IMR-90 (cell line): ENCODE measurements around the gene KIAA0825. TPM values are rescaled to one million over a fixed set of nuclear protein-coding genes. Genes with fewer than 3 reads are reported as not detected.

Source experiments
- ATAC-seq: fragments of 200-7000 bp; cut with Tn5 transposase; 2 replicates; pipeline ENCODE4 v1.9.1; 2020; ENCODE audit warnings: low read depth, mild to moderate bottlenecking, moderate library complexity
- BruUV-seq: library from RNA; stranded (reverse); fragments of 400-500 nt; replicated peaks from 2 replicates; lab custom pipeline; 2021; lab: Mats Ljungman, UMichigan
- CTCF ChIA-PET: fragments of 300-600 bp; formaldehyde crosslinking; extraction: SDS; loops from one replicate; lab custom pipeline; 2021; ENCODE audit warnings: antibody characterized with exemption; lab: Yijun Ruan, JAX
- POLR2A ChIA-PET: fragments of 300-600 bp; sonication (Branson Sonifier 250); formaldehyde crosslinking; loops from one replicate; lab custom pipeline; 2022; ENCODE audit warnings: antibody characterized with exemption; ENCODE audit not compliant: unreplicated experiment; lab: Charles Lee
- DNase-seq: peaks from one replicate; pipeline ENCODE4 v3.0.0; 2013
- H2AFZ ChIP-seq: replicated peaks from 2 replicates; pipeline ENCODE3; 2013; ENCODE audit warnings: low read length, mild to moderate bottlenecking; ENCODE audit not compliant: poor library complexity
- H2AK5ac ChIP-seq: 2 replicates; pipeline ENCODE4 v1.6.1; 2013; ENCODE audit warnings: low read depth, low read length, inconsistent platforms
- H2AK9ac ChIP-seq: replicated peaks from 2 replicates; pipeline ENCODE3; 2013; ENCODE audit warnings: mild to moderate bottlenecking, low read depth, low read length, moderate library complexity; ENCODE audit not compliant: poor library complexity
- H2BK120ac ChIP-seq: 2 replicates; pipeline ENCODE4 v1.6.1; 2013; ENCODE audit warnings: low read depth, low read length, inconsistent platforms
- H2BK15ac ChIP-seq: 3 replicates; pipeline ENCODE4 v1.6.1; 2013; ENCODE audit warnings: low read depth, low read length, inconsistent platforms
- H2BK20ac ChIP-seq: 2 replicates; pipeline ENCODE4 v1.6.1; 2013; ENCODE audit warnings: low read depth, mild to moderate bottlenecking, inconsistent platforms, low read length, moderate library complexity
- H2BK5ac ChIP-seq: 2 replicates; pipeline ENCODE4 v1.6.1; 2013; ENCODE audit warnings: mild to moderate bottlenecking, low read depth, low read length, inconsistent platforms; ENCODE audit not compliant: poor library complexity, severe bottlenecking
- H3K14ac ChIP-seq: replicated peaks from 2 replicates; pipeline ENCODE4 v1.6.1; 2013; ENCODE audit warnings: low read depth, low read length, inconsistent platforms
- H3K18ac ChIP-seq: 2 replicates; pipeline ENCODE4 v1.6.1; 2013; ENCODE audit warnings: low read depth, low read length, control low read depth
- H3K23ac ChIP-seq: 2 replicates; pipeline ENCODE4 v1.6.1; 2013; ENCODE audit warnings: low read depth, low read length, inconsistent platforms
- H3K27ac ChIP-seq: 2 replicates; pipeline ENCODE4 v1.5.1; 2013; ENCODE audit warnings: mild to moderate bottlenecking, control low read depth, low read length; ENCODE audit not compliant: insufficient read depth
- H3K27me3 ChIP-seq: 2 replicates; pipeline ENCODE4 v1.6.1; 2013; ENCODE audit warnings: low read length; ENCODE audit not compliant: control insufficient read depth, insufficient read depth
- H3K36me3 ChIP-seq: 2 replicates; pipeline ENCODE4 v1.6.1; 2013; ENCODE audit warnings: low read length, mixed read lengths; ENCODE audit not compliant: control insufficient read depth, insufficient read depth
- H3K4ac ChIP-seq: 2 replicates; pipeline ENCODE4 v1.6.1; 2013; ENCODE audit warnings: low read depth, low read length, inconsistent platforms
- H3K4me1 ChIP-seq: 2 replicates; pipeline ENCODE4 v1.6.1; 2013; ENCODE audit warnings: low read length, mixed read lengths; ENCODE audit not compliant: control insufficient read depth, insufficient read depth
- H3K4me2 ChIP-seq: 2 replicates; pipeline ENCODE4 v1.6.1; 2013; ENCODE audit warnings: low read depth, mild to moderate bottlenecking, control low read depth, low read length, moderate library complexity
- H3K4me3 ChIP-seq: 2 replicates; pipeline ENCODE4 v1.5.1; 2013; ENCODE audit warnings: low read depth, mild to moderate bottlenecking, control low read depth, low read length, moderate library complexity; ENCODE audit not compliant: insufficient read depth
- H3K56ac ChIP-seq: 2 replicates; pipeline ENCODE4 v1.6.1; 2013; ENCODE audit warnings: low read length, inconsistent platforms; ENCODE audit not compliant: insufficient read depth; ENCODE audit errors: extremely low read depth
- H3K79me1 ChIP-seq, 2 experiments: 2 replicates each; pipeline ENCODE4 v1.6.1; 2013; ENCODE audit warnings: low read length in 2 of 2, inconsistent platforms in 1 of 2, low read depth in 1 of 2
- H3K9ac ChIP-seq: 2 replicates; pipeline ENCODE4 v1.6.1; 2013; ENCODE audit warnings: low read depth, low read length, control low read depth
- H3K9me1 ChIP-seq: 2 replicates; pipeline ENCODE4 v1.6.1; 2013; ENCODE audit warnings: low read length, inconsistent platforms; ENCODE audit not compliant: insufficient read depth
- H3K9me3 ChIP-seq: 2 replicates; pipeline ENCODE4 v1.6.1; 2013; ENCODE audit warnings: low read length; ENCODE audit not compliant: control insufficient read depth, insufficient read depth
- H4K20me1 ChIP-seq: 2 replicates; pipeline ENCODE4 v1.6.1; 2013; ENCODE audit warnings: low read length, inconsistent platforms; ENCODE audit not compliant: insufficient read depth
- H4K5ac ChIP-seq: 2 replicates; pipeline ENCODE4 v1.6.1; 2013; ENCODE audit warnings: mild to moderate bottlenecking, low read depth, low read length, control low read depth
- H4K8ac ChIP-seq, 2 experiments: 2 replicates each; pipeline ENCODE4 v1.6.1; 2013; ENCODE audit warnings: low read depth in 2 of 2, low read length in 2 of 2, control low read depth in 1 of 2, inconsistent platforms in 1 of 2
- H4K91ac ChIP-seq: 2 replicates; pipeline ENCODE4 v1.6.1; 2013; ENCODE audit warnings: low read depth, low read length, inconsistent platforms; ENCODE audit not compliant: insufficient read depth
- BHLHE40 ChIP-seq: fragments of 150-350 bp; IDR thresholded peaks from 2 replicates; pipeline ENCODE4 v1.6.1; 2016; ENCODE audit warnings: mild to moderate bottlenecking, low read depth, low read length
- CEBPB ChIP-seq: IDR thresholded peaks from 2 replicates; pipeline ENCODE4 v1.6.1; 2012; ENCODE audit warnings: low read depth, low read length, improper control_type of control experiment
- CHD1 ChIP-seq: IDR thresholded peaks from 2 replicates; pipeline ENCODE4 v1.6.1; 2012; ENCODE audit warnings: low read depth, low read length, improper control_type of control experiment
- FOS ChIP-seq: fragments of 150-350 bp; IDR thresholded peaks from 2 replicates; pipeline ENCODE4 v1.6.1; 2016; ENCODE audit warnings: low read depth, low read length
- MAZ ChIP-seq: IDR thresholded peaks from 2 replicates; pipeline ENCODE4 v1.6.1; 2012; ENCODE audit warnings: low read depth, mild to moderate bottlenecking, low read length, improper control_type of control experiment, moderate library complexity, borderline replicate concordance
- MXI1 ChIP-seq: IDR thresholded peaks from 2 replicates; pipeline ENCODE4 v1.6.1; 2012; ENCODE audit warnings: low read depth, mild to moderate bottlenecking, low read length, moderate library complexity, borderline replicate concordance
- NFE2L2 ChIP-seq: fragments of 150-350 bp; IDR thresholded peaks from 2 replicates; pipeline ENCODE4 v1.6.1; 2016; ENCODE audit warnings: low read depth, mild to moderate bottlenecking, low read length
- POLR2A ChIP-seq: IDR thresholded peaks from 2 replicates; pipeline ENCODE4 v1.6.1; 2012; ENCODE audit warnings: mild to moderate bottlenecking, low read depth, low read length
- RAD21 ChIP-seq: IDR thresholded peaks from 2 replicates; pipeline ENCODE4 v1.6.1; 2012; ENCODE audit warnings: low read length, improper control_type of control experiment
- RCOR1 ChIP-seq: IDR thresholded peaks from 2 replicates; pipeline ENCODE4 v1.6.1; 2012; ENCODE audit warnings: mild to moderate bottlenecking, low read length, improper control_type of control experiment; ENCODE audit not compliant: insufficient replicate concordance
- RFX5 ChIP-seq: IDR thresholded peaks from 2 replicates; pipeline ENCODE4 v1.8.0; 2012; ENCODE audit warnings: low read depth, mild to moderate bottlenecking, low read length, moderate library complexity
- SMC3 ChIP-seq: fragments of 150-350 bp; IDR thresholded peaks from 2 replicates; pipeline ENCODE4 v1.6.1; 2016; ENCODE audit warnings: low read depth, mild to moderate bottlenecking, antibody characterized with exemption, low read length, moderate library complexity
- WGBS, 2 experiments: methylation state at CpG; one replicate each; pipeline versions ENCODE4 v1.1.5 to v1.1.7; 2013; ENCODE audit warnings: missing lambda C conversion rate in 2 of 2; ENCODE audit not compliant: insufficient read length in 1 of 2; ENCODE audit errors: extremely low coverage in 2 of 2; 5-methylcytosine and 5-hydroxymethylcytosine counted together
- dilution Hi-C: fragments of 300-500 bp; cut with HindIII; formaldehyde crosslinking; loops from one replicate; pipeline ENCODE4 v1.14.3; 2018; ENCODE audit warnings: low sequenced_read_pairs; ENCODE audit not compliant: unreplicated experiment
- in situ Hi-C: fragments of 300-500 bp; cut with MboI; formaldehyde crosslinking; loops from 3 replicates; pipeline ENCODE4 v1.14.3; 2019; ENCODE audit warnings: low sequenced_read_pairs, inconsistent platforms, mixed read lengths
- intact Hi-C: fragments of 100-400 bp; cut with micrococcal nuclease; formaldehyde crosslinking; loops from 2 replicates; pipeline ENCODE4 v1.10.0; 2022
- polyA plus RNA-seq, 3 experiments: library from polyadenylated mRNA; depleted of rRNA; stranded (reverse); fragments of >200 nt; gene quantifications; 2 replicates each; pipeline ENCODE4 v1.2.3, GENCODE V29; 2012; ENCODE audit warnings: low replicate concordance in 1 of 3
- total RNA-seq: library from RNA; depleted of rRNA; stranded (reverse); fragments of >200 nt; gene quantifications from 2 replicates; pipeline ENCODE4 v1.2.3, GENCODE V29; 2012
- TF ChIP-seq, protein P1 (sequence below): fragments of 150-350 bp; IDR thresholded peaks from 2 replicates; pipeline ENCODE4 v1.6.1; 2016; ENCODE audit warnings: low read depth, mild to moderate bottlenecking, low read length, moderate library complexity, borderline replicate concordance
- TF ChIP-seq, protein P2 (sequence below): conservative IDR thresholded peaks from 2 replicates; pipeline ENCODE4 v1.5.1; 2012; ENCODE audit warnings: mild to moderate bottlenecking, low read depth, low read length, improper control_type of control experiment
- TF ChIP-seq, protein P3 (sequence below): fragments of 150-350 bp; IDR thresholded peaks from 2 replicates; pipeline ENCODE4 v1.6.1; 2017; ENCODE audit warnings: mild to moderate bottlenecking, antibody characterized with exemption, low read length, low read depth

The KIAA0825 gene
- total and polyA plus RNA-seq, 2 of the 4 experiments (the other 2 are of a cell fraction), result 0.46 to 1.8 TPM

DNA sequence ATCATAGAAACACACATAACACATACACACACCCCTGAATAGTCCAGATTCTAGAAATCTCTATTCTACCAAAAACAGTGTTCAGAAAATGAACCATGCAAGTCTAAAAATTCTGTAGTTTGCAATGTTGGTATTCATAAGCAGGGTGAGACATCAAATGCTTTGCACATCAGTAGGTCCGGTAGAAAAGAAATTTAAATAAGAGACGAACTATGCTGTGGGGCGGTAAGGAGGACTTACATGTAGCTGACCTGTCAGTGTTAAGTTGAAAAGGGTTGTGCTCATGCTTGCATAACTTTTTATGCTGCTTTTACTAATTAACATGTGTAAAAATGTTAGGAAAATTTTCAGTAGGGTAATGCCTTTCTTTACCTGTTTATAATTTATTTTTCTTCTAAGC, 409.1 kb downstream of the KIAA0825 start:
- ChIA-PET POLR2A (no interaction called here), CTCF (no interaction called here)
- no peak overlapping the region for H2AK5ac ChIP-seq
- H3K14ac ChIP-seq, result no peak overlapping the region
- ATAC-seq, result no peak
- BruUV-seq, result no TSS peak
- no peak overlapping the region for H2AFZ ChIP-seq
- no peak overlapping the region for H2BK120ac ChIP-seq
- H4K5ac ChIP-seq, result no peak overlapping the region
- dilution Hi-C loops (no loop called here), in situ Hi-C loops (no loop called here), intact Hi-C loops (no loop called here)
- 0 out of 2 replicates have a peak, but pooled peaks cover 2% of the 10 kb centered on the region for H3K27me3 ChIP-seq
- no peak overlapping the region for H4K91ac ChIP-seq
- H3K4me2 ChIP-seq, result no peak overlapping the region
- no peak overlapping the region for H3K27ac ChIP-seq
- no peak overlapping the region for H2BK15ac ChIP-seq
- no peak overlapping the region for H2AK9ac ChIP-seq
- no peak overlapping the region for H3K23ac ChIP-seq
- no peaks in the 10 kb centered on the region for H3K79me1 ChIP-seq
- H3K36me3 ChIP-seq, result no peaks in the 10 kb centered on the region
- H2BK20ac ChIP-seq, result no peak overlapping the region
- no peaks in the 10 kb centered on the region for H3K9me3 ChIP-seq
- WGBS, 2 experiments, result no CpG with 5 or more reads among the region's 3 CpGs
- no peak overlapping the region for H3K56ac ChIP-seq
- no peaks in the 10 kb centered on the region for H4K20me1 ChIP-seq
- no peak overlapping the region for H3K18ac ChIP-seq
- no peaks in the 10 kb centered on the region; the same call in 1 of the 2 replicates for H3K4me1 ChIP-seq
- H2BK5ac ChIP-seq, result no peak overlapping the region
- no peak overlapping the region for H3K9ac ChIP-seq
- DNase-seq, result no peak
- H3K4me3 ChIP-seq, result no peak overlapping the region
- TF ChIP-seq CEBPB, result no peak
- TF ChIP-seq POLR2A, result no peak
- no peak for TF ChIP-seq FOS
- no peak for TF ChIP-seq BHLHE40
- no peak for TF ChIP-seq RCOR1
- TF ChIP-seq, protein P1, sequence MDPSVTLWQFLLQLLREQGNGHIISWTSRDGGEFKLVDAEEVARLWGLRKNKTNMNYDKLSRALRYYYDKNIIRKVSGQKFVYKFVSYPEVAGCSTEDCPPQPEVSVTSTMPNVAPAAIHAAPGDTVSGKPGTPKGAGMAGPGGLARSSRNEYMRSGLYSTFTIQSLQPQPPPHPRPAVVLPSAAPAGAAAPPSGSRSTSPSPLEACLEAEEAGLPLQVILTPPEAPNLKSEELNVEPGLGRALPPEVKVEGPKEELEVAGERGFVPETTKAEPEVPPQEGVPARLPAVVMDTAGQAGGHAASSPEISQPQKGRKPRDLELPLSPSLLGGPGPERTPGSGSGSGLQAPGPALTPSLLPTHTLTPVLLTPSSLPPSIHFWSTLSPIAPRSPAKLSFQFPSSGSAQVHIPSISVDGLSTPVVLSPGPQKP, result no peak
- TF ChIP-seq NFE2L2, result no peak
- TF ChIP-seq MXI1, result no peak
- TF ChIP-seq CHD1, result no peak
- TF ChIP-seq, protein P2, sequence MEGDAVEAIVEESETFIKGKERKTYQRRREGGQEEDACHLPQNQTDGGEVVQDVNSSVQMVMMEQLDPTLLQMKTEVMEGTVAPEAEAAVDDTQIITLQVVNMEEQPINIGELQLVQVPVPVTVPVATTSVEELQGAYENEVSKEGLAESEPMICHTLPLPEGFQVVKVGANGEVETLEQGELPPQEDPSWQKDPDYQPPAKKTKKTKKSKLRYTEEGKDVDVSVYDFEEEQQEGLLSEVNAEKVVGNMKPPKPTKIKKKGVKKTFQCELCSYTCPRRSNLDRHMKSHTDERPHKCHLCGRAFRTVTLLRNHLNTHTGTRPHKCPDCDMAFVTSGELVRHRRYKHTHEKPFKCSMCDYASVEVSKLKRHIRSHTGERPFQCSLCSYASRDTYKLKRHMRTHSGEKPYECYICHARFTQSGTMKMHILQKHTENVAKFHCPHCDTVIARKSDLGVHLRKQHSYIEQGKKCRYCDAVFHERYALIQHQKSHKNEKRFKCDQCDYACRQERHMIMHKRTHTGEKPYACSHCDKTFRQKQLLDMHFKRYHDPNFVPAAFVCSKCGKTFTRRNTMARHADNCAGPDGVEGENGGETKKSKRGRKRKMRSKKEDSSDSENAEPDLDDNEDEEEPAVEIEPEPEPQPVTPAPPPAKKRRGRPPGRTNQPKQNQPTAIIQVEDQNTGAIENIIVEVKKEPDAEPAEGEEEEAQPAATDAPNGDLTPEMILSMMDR, result no peak
- no peak for TF ChIP-seq RFX5
- no peak for TF ChIP-seq MAZ
- TF ChIP-seq RAD21, result no peak
- TF ChIP-seq, protein P3, sequence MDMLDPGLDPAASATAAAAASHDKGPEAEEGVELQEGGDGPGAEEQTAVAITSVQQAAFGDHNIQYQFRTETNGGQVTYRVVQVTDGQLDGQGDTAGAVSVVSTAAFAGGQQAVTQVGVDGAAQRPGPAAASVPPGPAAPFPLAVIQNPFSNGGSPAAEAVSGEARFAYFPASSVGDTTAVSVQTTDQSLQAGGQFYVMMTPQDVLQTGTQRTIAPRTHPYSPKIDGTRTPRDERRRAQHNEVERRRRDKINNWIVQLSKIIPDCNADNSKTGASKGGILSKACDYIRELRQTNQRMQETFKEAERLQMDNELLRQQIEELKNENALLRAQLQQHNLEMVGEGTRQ, result no peak
- TF ChIP-seq SMC3, result no peak
- peaks cover 3% of the 10 kb centered on the region; the same call in 1 of the 2 replicates for H3K9me1 ChIP-seq
- no peak overlapping the region for H3K4ac ChIP-seq
- no peak overlapping the region for H4K8ac ChIP-seq
